HG02885 (cell line): ENCODE data around the gene RTL10.
A peak's percentile ranks its signal among the peaks of the same experiment; 100 is the strongest.

ENCODE experiments used
- ATAC-seq: cut with Tn5 transposase; IDR thresholded peaks from one replicate; pipeline ENCODE4 v1.9.1; 2021; ENCODE audit warnings: mild to moderate bottlenecking; ENCODE audit not compliant: unreplicated experiment, poor library complexity

RTL10 gene

DNA sequence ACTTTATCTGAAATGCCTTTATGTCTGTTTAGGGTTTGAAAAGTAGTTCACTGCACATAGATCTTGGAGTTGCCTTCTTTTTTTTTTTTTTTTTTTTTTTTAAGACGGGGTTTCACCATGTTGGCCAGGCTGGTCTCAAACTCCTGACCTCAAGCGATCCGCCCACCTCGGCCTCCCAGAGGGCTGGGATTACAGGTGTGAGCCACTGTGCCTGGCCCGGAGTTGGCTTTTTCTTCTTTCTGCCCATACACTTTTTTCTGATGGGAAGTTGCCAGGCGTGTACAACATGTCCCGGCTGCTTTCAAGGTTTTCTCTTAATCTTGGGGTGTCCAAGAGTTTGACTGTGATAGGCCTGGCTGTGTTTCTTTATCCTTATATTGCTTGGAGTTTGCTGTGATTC lies 12.9 kb upstream of the RTL10 start:
- ATAC-seq, result no peak

- no peak for ATAC-seq
Observed at GRCh38 chr22:19866665-19867009, 12.0 kb upstream of the RTL10 start.

DNA sequence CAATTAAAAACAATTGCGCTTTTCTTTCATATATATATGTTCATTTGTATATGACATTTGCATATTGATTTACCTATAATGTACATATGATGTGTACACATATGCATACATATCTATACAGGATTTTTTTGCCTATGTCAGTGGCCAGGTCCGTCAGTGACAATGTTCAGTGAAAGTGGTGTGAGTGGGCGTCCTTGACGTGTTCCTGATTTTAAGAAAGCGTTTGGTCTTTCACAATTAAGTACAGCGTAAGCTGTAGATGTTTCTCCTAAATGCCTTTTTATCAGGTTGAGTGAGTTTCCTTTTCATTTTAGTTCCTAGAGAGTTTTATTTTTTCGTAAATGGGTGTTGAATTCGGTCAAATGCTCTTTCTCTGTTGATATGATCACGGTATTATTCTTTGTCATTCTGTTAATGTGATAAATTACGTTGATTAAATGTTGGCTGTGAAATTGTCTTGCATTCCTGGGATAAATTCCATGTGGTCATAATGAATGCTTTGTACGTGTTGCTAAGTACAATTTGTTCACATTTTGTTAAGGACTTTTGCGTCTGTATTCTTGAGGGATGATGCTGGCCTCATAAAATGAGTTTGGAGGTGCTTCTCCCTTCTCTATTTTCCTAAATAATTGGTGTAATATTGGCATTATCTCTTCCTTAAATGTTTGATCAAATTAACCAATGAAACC lies 10.6 kb upstream of the RTL10 start:
- no peak for ATAC-seq

DNA sequence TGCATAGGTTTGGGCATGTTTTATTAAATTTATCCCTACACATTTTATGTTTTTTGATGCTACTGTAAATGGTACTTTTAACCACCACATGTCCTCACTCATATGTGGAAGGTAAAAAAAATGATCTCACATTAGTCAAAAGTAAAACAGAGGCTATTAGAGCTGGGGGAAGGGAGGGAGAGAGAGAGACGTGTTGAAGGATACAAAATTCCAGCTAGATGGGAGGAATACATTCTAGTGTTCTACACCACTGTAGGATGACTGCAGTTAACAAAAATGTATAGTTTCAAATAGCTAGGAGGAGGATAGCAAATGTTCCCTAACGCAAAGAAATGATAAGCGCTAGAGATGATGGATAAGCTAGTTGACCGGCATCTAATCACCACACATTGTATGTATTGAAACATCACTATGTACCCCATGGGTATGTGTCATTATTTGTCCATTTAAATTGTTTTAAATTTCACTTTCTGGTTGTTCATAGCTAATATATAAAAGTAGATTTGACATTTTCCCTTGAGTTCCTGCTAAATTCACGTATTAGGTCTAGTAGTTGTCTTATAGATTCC lies 9.9 kb upstream of the RTL10 start:
- no peak for ATAC-seq

- no peak for ATAC-seq
Observed at GRCh38 chr22:19863571-19863970, 8.9 kb upstream of the RTL10 start.

- no peak for ATAC-seq
Observed at GRCh38 chr22:19862619-19863246, 8.1 kb upstream of the RTL10 start.

- ATAC-seq, result no peak
Observed at GRCh38 chr22:19859861-19860510, 5.3 kb upstream of the RTL10 start.

GRCh38 chr22:19857382-19857781 lies 2.7 kb upstream of the RTL10 start:
- no peak for ATAC-seq

- peak; percentile 17 for ATAC-seq
Observed at GRCh38 chr22:19855504-19856409, 1.1 kb upstream of the RTL10 start.

GRCh38 chr22:19853879-19854777 lies 546 bp downstream of the RTL10 start:
- ATAC-seq, result peak; percentile 3

DNA sequence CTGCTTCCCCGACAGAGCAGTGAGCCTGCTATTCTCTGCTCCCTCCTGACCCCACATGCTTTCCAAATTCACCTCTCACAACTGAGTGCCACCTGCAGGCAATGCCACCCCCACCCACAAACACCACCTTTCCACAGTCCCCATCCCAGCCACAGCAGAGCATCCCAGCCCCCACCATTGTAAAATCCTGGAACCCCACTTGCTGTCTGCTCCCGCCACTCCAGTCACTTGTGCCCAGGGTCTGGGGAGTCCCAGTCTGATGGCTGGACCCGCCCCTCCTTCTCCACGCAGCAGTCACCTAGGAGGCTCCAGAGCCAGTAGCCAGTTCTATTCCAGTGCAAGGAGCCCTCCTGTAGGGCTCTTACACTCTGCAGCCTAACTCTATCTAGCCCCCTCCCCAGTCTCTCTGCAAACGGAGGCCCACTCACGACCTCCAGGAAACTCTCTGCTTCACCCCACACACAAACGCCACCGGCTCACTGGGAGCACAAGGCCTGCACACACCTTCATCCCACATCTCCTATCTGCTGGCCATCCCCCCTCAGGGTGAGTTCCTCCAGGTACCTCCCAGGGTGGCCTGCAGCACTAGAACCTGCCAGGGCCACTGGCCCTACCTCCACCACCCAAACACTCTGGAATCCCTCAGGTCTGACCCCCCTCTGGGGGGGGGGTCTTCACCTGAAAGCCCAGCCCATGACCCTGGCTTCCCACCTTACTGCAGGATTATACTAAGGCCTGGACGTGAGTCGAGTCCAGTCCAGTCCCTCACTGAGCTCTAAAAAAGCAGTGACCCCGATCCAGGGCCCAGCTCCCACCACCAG lies 1.4 kb downstream of the RTL10 start:
- no peak for ATAC-seq

GRCh38 chr22:19852177-19852781 lies 2.4 kb downstream of the RTL10 start:
- no peak for ATAC-seq

DNA sequence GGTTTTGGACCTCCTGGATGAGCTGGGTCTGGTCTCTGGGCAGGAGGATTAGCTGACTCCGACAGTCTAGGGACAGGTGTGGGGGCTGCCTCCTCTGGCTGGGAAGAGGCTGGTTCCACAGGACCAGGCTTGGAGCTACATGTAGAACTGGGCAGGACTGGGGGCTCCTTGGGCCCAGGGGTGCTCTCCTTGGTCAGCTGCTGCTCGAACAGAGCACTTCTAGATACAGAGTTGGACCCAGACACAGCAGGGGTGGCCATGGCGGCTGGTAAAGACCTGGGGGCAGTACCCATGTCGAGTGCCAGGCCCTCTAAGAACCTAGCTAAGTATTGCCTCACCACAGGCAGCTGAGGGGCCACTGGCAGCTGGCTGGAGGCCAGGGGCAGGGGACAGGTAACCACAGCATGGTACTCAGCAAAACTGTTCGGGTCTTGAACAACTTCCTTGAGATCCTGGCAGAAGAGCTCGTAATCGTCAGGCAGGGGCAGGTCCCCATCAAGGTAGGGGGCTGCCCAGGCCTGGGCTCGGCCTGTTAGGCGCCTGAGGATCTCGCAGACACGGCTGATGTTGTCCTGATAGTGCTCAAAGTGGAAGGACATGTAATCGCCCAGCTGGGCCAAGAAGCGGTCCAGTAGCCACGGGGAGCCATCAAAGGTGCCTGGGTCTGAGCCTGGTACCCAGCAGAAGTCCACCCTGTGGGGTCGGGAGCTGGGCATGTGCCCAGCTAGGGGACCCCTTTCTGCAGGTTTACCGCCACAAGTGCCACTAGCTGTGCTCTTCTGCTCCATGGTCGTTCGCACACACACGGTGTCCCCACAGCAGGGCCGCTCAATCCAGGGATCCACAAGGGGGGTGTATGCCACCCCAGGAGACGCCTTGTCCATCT lies 3.1 kb downstream of the RTL10 start:
- ATAC-seq, result no peak

GRCh38 chr22:19850763-19851109 lies 3.9 kb downstream of the RTL10 start:
- no peak for ATAC-seq

- no peak for ATAC-seq
Observed at GRCh38 chr22:19849835-19850762, 4.6 kb downstream of the RTL10 start.
